ENCODE results near the gene GOLPH3L.
A peak's percentile ranks its signal among the peaks of the same experiment; 100 is the strongest.
"Not testable (repeated sequence)": the region's sequence is repeated elsewhere in the genome, so short reads cannot be mapped to it uniquely, and the experiment has no call there.

GOLPH3L gene

GRCh38 chr1:150696995-150697927 lies at the start of gene GOLPH3L:
Gene GOLPH3L, minus strand, starts transcription at chr1:150697154. Its CDS starts 2,316 bp downstream, at chr1:150694838.
- DNase-seq (ENCODE audit: low spot score): peak; percentile 86

DNA sequence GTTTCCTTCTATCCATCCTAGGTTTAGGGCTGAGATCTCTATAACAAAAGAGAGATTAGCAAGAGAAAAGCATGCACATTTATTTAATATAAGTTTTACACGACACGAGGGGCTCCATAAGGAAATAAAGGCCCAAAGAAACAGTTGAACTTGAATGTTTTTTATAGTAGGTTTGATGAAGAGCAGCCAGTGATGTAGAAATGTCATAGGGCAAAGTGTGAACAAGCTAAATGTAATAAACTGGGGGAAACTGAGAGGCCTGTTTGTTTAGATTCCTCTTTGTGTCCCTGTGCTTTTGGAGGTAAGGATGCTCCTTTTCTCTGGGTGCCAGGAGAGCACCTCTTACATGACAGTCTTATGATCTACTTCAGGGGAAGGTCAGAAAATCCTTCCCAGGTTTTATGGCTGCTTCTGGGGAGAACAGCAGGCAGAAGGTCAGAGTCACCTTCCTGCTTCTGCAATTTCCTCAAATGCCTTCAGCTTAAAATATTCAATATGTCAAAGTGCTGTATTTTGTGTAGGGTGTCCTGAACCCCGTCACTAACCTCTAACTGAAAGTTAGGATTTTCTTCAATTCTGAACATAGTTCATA lies 33.3 kb upstream of the GOLPH3L start:
- DNase-seq (ENCODE audit: low spot score): no peak

- no peak for DNase-seq (ENCODE audit: low spot score)
Measured at GRCh38 chr1:150724336-150724735, 27.4 kb upstream of the GOLPH3L start.

- no peak for DNase-seq (ENCODE audit: low spot score)
Measured at GRCh38 chr1:150720703-150721102, 23.7 kb upstream of the GOLPH3L start, which contains the start of gene HORMAD1. Gene HORMAD1, minus strand, starts transcription at chr1:150720895. Its CDS starts 1,390 bp downstream, at chr1:150719505.

- DNase-seq (ENCODE audit: low spot score): no peak
Measured at GRCh38 chr1:150720098-150720497, 23.1 kb upstream of the GOLPH3L start.

- no peak for DNase-seq (ENCODE audit: low spot score)
Measured at GRCh38 chr1:150718225-150718891, 21.4 kb upstream of the GOLPH3L start.

DNA sequence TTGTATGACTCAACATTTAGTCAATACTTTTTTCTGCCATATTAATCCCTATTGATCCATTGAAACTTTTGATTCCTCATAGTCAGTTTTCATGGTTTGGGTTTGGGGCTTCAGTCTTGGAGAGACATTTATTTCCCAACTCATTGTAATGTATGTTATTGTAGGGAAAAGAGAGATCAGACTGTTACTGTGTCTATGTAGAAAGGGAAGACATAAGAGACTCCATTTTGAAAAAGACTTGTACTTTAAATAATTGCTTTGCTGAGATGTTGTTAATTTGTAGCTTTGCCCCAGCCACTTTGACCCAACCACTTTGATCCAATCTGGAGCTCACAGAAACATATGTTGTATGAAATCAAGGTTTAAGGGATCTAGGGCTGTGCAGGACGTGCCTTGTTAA lies 12.1 kb upstream of the GOLPH3L start:
- DNase-seq (ENCODE audit: low spot score): not testable (repeated sequence)

DNA sequence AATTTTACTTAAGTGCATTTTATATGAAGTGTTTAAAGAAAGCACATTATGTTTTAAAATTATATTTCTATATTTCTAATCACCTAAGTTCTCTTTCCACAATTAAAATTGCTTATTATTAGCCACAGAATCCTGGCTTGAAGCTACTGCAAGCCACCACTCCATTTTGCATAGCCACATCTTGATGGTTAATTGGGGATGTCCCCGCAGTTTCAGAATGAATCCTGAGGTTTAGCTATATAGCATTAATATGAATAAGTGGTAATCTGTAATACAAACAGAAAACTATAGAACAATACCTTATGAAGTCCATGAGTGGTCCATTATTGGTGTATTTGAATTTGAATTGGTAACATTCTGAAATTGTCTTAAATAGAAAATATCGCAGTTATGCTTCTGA lies 11.6 kb upstream of the GOLPH3L start:
- no peak for DNase-seq (ENCODE audit: low spot score)

DNA sequence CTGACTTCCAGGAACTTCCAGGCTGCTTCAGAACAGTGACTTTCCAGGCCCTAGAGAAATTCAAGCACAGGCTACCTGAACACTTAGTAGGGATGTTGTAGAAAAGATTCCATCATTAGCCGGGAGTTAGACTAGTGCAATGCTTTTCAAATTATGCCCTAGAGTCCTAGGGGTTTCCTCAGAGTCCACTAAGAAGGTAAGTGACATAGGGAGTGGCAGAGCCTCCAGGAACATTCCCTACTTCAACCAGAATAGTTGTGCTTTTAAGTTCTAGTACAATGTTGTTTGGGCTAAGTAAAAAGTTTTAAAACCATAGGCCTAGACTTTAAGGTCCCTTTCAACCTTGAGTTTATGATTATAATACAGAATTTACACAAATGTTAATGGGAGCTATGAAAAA lies 9.1 kb upstream of the GOLPH3L start:
- DNase-seq (ENCODE audit: low spot score): no peak

- DNase-seq (ENCODE audit: low spot score): no peak
Measured at GRCh38 chr1:150703427-150703826, 6.5 kb upstream of the GOLPH3L start.

DNA sequence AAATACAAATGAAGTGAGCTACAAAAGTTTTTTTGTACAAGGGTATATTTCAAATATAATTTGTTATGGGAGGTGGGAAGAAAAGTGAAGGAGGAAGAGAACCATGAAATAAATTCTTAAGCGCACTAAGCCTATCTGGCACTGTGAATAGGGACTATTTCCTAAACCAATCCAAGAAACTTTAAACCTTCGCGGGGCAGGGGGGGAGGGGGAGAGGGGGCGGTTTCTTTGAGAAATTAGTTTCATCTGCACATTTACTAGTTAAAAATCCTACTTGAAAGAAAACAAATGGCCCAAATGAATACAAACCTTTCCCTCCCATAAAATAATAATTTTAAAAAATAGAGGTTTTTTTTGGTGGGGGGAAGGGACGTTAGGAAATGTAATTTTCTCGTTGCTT lies 364 bp downstream of the GOLPH3L start:
- DNase-seq (ENCODE audit: low spot score): no peak

- DNase-seq (ENCODE audit: low spot score): no peak
Measured at GRCh38 chr1:150696162-150696561, 792 bp downstream of the GOLPH3L start.

- no peak for DNase-seq (ENCODE audit: low spot score)
Measured at GRCh38 chr1:150695561-150695960, 1.4 kb downstream of the GOLPH3L start.

DNA sequence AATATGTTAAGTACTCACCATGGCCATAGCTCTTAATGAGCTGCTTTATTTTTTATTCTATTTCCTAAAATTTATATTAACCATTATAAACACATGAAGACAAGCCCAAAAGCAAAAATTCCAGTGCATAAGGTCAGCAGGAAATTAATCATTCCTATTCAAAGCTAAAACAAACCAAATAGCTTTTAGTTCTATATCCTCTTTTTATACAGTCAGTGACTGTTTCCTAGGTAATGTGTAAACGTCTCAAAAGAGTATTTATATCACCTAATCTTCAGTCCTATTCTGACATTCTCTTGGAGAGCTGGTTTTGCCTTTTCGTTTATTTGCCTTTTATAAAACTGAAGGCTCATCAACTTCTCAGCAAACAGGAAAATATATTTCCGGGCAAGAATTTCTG lies 4.2 kb downstream of the GOLPH3L start:
- no peak for DNase-seq (ENCODE audit: low spot score)

DNA sequence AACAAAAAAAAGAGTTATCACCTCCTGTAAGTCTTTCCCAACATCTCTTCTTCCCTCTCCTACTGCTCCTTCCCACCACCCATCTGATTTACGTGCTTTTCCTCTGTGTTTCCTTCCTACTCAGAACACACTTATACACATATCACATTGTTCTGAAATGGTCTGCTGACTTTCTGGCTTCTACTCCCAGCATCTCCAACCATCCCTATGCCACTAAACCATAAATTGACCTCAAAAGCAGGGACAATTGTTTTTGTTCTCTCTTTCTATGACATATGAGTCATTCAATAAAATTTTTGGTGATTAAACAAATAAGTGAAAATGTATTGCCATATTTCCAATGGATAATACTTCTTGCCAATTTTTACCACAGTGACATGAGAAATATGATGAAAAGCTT lies 8.2 kb downstream of the GOLPH3L start:
- DNase-seq (ENCODE audit: low spot score): peak; percentile 7

DNA sequence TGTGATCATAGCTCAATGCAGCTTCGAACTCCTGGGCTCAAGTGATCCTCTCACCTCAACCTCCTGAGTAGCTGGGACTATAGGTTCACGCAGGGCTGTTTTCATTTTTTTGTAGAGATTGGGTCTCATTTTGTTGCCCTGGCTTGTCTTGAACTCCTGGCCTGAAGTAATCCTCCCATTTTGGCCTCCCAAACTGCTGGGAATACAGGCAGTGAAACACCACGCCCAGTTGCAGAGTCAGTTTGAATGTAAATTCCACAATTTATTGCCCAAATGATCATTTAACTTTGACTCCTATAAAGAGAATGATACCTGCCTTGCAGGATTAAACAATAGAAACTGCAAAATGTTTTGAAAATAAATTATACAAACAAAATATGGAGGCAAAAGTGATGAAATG lies 10.7 kb downstream of the GOLPH3L start:
- no peak for DNase-seq (ENCODE audit: low spot score)

GRCh38 chr1:150683914-150684313 lies 13.0 kb downstream of the GOLPH3L start:
- no peak for DNase-seq (ENCODE audit: low spot score)

DNA sequence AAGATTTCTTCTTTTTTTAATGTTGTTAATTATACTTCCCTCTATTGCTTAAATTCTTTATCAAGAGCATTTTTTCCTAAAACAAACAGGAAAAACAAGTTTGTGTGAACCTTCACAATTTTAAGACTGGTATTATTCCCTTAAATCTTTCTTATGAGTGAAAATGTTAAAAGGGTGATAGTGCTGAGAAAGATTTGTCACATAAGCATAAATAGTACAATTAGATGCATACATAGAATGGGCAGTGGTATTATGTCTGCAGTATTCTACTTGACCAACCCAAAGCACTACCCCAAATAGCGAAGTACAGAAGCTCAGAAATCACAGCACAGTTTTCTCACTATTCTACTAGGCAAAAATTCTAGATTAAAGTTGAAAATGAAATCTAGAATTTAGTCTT lies 18.0 kb downstream of the GOLPH3L start:
- no peak for DNase-seq (ENCODE audit: low spot score)

- no peak for DNase-seq (ENCODE audit: low spot score)
Measured at GRCh38 chr1:150674881-150675280, 22.1 kb downstream of the GOLPH3L start.

DNA sequence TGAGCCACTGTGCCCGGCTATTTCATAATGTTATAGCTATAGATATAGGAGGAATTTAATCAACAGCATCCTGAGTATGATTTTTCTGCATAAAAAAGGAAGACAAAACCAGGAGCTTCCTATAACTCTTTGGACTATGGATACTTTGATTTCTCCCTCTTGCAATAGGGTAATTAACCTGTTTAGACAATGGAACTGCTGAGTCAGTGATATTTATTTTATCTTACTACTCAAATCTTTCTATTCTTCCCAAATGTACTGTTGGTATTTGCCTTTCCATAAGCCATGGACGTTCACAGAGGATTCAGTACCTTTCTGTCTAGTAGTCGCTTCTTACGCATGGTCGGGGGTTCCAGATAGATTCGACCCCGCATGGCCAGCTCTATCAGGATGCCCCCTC lies 33.6 kb downstream of the GOLPH3L start:
- no peak for DNase-seq (ENCODE audit: low spot score)

DNA sequence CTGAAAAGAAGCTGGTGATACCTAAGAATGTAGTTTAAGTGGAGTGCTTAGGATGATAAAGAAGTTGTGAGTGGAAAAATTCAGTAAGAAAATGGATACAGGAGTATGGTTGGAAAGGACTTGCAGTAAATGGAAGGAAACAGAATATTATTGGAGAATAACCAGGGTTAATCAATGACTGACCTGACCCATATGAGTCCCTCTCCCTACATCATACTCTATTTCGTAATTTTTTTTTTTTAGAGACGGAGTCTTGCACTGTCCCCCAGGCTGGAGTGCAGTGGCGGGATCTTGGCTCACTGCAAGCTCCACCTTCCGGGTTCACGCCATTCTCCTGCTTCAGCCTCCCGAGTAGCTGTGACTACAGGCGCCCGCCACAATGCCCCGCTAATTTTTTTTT lies 34.1 kb downstream of the GOLPH3L start:
- no peak for DNase-seq (ENCODE audit: low spot score)

DNA sequence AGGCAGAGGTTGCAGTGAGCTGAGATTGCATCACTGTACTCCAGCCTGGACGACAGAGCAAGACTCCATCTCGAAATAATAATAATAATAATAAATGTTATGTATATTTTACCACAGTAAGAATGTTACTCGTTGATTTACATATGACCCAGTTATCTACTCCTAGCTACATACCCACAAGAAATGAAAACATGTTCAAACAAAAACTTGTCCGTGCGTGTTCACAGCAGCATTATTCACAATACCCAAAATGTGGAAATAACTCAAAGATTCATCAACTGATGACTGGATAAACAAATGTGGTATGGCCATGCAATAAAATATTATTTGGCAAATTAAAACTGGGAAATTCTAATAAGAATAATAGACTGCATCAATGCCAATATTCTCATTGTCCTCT lies 35.8 kb downstream of the GOLPH3L start:
- DNase-seq (ENCODE audit: low spot score): no peak

DNA sequence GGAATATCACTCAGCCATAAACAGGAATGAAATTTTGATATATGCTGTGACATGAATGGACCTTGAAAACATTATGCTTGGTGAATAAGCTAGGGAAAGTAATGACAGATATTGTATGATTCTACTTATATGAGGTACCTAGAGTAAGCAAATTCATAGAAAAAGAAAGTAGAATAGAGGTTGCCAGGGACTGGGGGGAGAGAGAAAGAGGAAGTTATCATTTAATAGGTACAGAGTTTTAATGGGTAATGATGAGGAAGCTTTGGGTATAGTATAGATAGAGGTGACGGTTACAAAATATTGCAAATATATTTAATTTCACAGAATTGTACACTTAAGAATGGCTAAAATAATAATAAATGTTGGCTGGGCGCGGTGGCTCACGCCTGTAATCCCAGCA lies 36.4 kb downstream of the GOLPH3L start:
- DNase-seq (ENCODE audit: low spot score): no peak
